NCI-H2196 (cell line): ENCODE data around the gene SH3RF1.
"Not testable (repeated sequence)": the region's sequence is repeated elsewhere in the genome, so short reads cannot be mapped to it uniquely, and the experiment has no call there.

Source experiments
- DNase-seq: peaks from one replicate; lab custom pipeline; 2025; ENCODE audit not compliant: unreplicated experiment; lab: John Stamatoyannopoulos, UW

SH3RF1 gene

GRCh38 chr4:169202878-169203277 is 67.9 kb downstream of the SH3RF1 start:
- no peak for DNase-seq

- DNase-seq, result no peak
Observed at GRCh38 chr4:169202145-169202699, 68.5 kb downstream of the SH3RF1 start.

- DNase-seq, result no peak
Observed at GRCh38 chr4:169201222-169202144, 69.3 kb downstream of the SH3RF1 start.

GRCh38 chr4:169200361-169201030 is 70.3 kb downstream of the SH3RF1 start:
- DNase-seq, result no peak

GRCh38 chr4:169199184-169199583 is 71.6 kb downstream of the SH3RF1 start:
- no peak for DNase-seq

GRCh38 chr4:169198167-169198566 is 72.6 kb downstream of the SH3RF1 start:
- DNase-seq, result no peak

GRCh38 chr4:169197206-169197605 is 73.5 kb downstream of the SH3RF1 start:
- not testable (repeated sequence) for DNase-seq

- no peak for DNase-seq
Observed at GRCh38 chr4:169195032-169195431, 75.7 kb downstream of the SH3RF1 start.

- not testable (repeated sequence) for DNase-seq
Observed at GRCh38 chr4:169189968-169190367, 80.8 kb downstream of the SH3RF1 start.

- DNase-seq, result no peak
Observed at GRCh38 chr4:169189372-169189771, 81.4 kb downstream of the SH3RF1 start.

GRCh38 chr4:169188204-169188603 is 82.6 kb downstream of the SH3RF1 start:
- DNase-seq, result no peak

- no peak for DNase-seq
Observed at GRCh38 chr4:169185133-169185956, 85.4 kb downstream of the SH3RF1 start.

GRCh38 chr4:169184686-169185085 is 86.1 kb downstream of the SH3RF1 start:
- DNase-seq, result no peak

GRCh38 chr4:169184236-169184635 is 86.5 kb downstream of the SH3RF1 start:
- DNase-seq, result no peak

GRCh38 chr4:169183581-169183980 is 87.2 kb downstream of the SH3RF1 start:
- no peak for DNase-seq

GRCh38 chr4:169179609-169180521 is 90.9 kb downstream of the SH3RF1 start:
- DNase-seq, result no peak

- not testable (repeated sequence) for DNase-seq
Observed at GRCh38 chr4:169178092-169178491, 92.7 kb downstream of the SH3RF1 start.

- DNase-seq, result no peak
Observed at GRCh38 chr4:169175476-169175875, 95.3 kb downstream of the SH3RF1 start.

- no peak for DNase-seq
Observed at GRCh38 chr4:169175035-169175434, 95.7 kb downstream of the SH3RF1 start.

GRCh38 chr4:169174247-169174646 is 96.5 kb downstream of the SH3RF1 start:
- DNase-seq, result no peak
